OCI-LY7 (cell line): ENCODE data around the gene HMGCLL1. TPM values are rescaled to one million over a fixed set of nuclear protein-coding genes. Genes with fewer than 3 reads are reported as not detected.

Source experiments
- BruUV-seq: library from RNA; stranded (reverse); fragments of 400-500 nt; replicated peaks from 2 replicates; lab custom pipeline; 2021; lab: Mats Ljungman, UMichigan
- CTCF ChIA-PET: fragments of 300-600 bp; sonication (Branson Sonifier 250); formaldehyde crosslinking; loops from one replicate; lab custom pipeline; 2022; ENCODE audit warnings: antibody characterized with exemption; ENCODE audit not compliant: unreplicated experiment; lab: Charles Lee
- POLR2A ChIA-PET: fragments of 300-600 bp; sonication (Branson Sonifier 250); formaldehyde crosslinking; loops from one replicate; lab custom pipeline; 2022; ENCODE audit warnings: antibody characterized with exemption; lab: Charles Lee
- DNase-seq: peaks from one replicate; pipeline ENCODE4 v3.0.0-alpha.2; 2015; ENCODE audit warnings: low spot score
- H2AFZ ChIP-seq: fragments of 200-600 bp; sonication (generic), shearing (Covaris generic); 2 replicates; pipeline ENCODE4 v1.6.1; 2014; ENCODE audit warnings: mild to moderate bottlenecking, antibody characterized with exemption, low read length, moderate library complexity
- H3K27ac ChIP-seq: fragments of 200-600 bp; sonication (generic); 2 replicates; pipeline ENCODE4 v1.5.1; 2014; ENCODE audit warnings: mixed run types, low read depth, mild to moderate bottlenecking, moderate library complexity, low read length, inconsistent platforms; ENCODE audit not compliant: poor library complexity, severe bottlenecking
- H3K36me3 ChIP-seq: fragments of 200-600 bp; sonication (generic); 2 replicates; pipeline ENCODE4 v1.6.1; 2014; ENCODE audit warnings: mild to moderate bottlenecking, antibody characterized with exemption, low read length, moderate library complexity, mixed read lengths; ENCODE audit not compliant: insufficient read depth
- H3K4me1 ChIP-seq: fragments of 200-600 bp; sonication (generic); 2 replicates; pipeline ENCODE4 v1.5.1; 2014; ENCODE audit warnings: mild to moderate bottlenecking, low read length; ENCODE audit not compliant: insufficient read depth, poor library complexity, severe bottlenecking
- H3K4me2 ChIP-seq: fragments of 200-600 bp; sonication (generic); 2 replicates; pipeline ENCODE4 v1.6.1; 2014; ENCODE audit warnings: mild to moderate bottlenecking, low read length
- H3K4me3 ChIP-seq: fragments of 200-600 bp; sonication (generic); 2 replicates; pipeline ENCODE4 v1.5.1; 2014; ENCODE audit warnings: mild to moderate bottlenecking, low read depth, low read length; ENCODE audit not compliant: poor library complexity, severe bottlenecking
- H3K79me2 ChIP-seq: fragments of 200-600 bp; sonication (generic); 2 replicates; pipeline ENCODE4 v1.6.1; 2016; ENCODE audit warnings: low read depth, mild to moderate bottlenecking, low read length, moderate library complexity, mixed read lengths; ENCODE audit not compliant: insufficient read depth
- H3K9me2 ChIP-seq: fragments of 200-600 bp; sonication (generic); 2 replicates; pipeline ENCODE4 v1.6.1; 2016; ENCODE audit warnings: mild to moderate bottlenecking, low read length, mixed read lengths; ENCODE audit not compliant: insufficient read depth
- H3K9me3 ChIP-seq: fragments of 200-600 bp; sonication (generic); 2 replicates; pipeline ENCODE4 v1.6.1; 2014; ENCODE audit warnings: mild to moderate bottlenecking, mixed run types, low read length, mixed read lengths
- H4K20me1 ChIP-seq: fragments of 200-600 bp; sonication (generic); 2 replicates; pipeline ENCODE4 v1.6.1; 2014; ENCODE audit warnings: mild to moderate bottlenecking, antibody characterized with exemption, low read length, moderate library complexity, mixed read lengths; ENCODE audit not compliant: insufficient read depth
- EZH2phosphoT487 ChIP-seq: fragments of 200-600 bp; sonication (generic); IDR thresholded peaks from 2 replicates; pipeline ENCODE4 v1.6.1; 2018; ENCODE audit warnings: low read depth, borderline replicate concordance, mild to moderate bottlenecking, mixed run types, antibody characterized with exemption, low read length, moderate library complexity, mixed read lengths
- intact Hi-C: fragments of 100-400 bp; cut with micrococcal nuclease; formaldehyde crosslinking; loops from one replicate; pipeline ENCODE4 v1.10.0; 2022; ENCODE audit not compliant: unreplicated experiment
- total RNA-seq, 2 experiments: library from RNA; depleted of rRNA in 1 of 2; stranded (reverse); fragments of >200 nt in 1 of 2; shearing (Covaris generic) in 1 of 2; gene quantifications; 2 replicates each; pipeline ENCODE4 v1.2.3, GENCODE V29; 2014 to 2022
- TF ChIP-seq, protein P1 (sequence below): fragments of 200-600 bp; sonication (generic); conservative IDR thresholded peaks from 2 replicates; pipeline ENCODE4 v1.5.1; 2014; ENCODE audit warnings: mild to moderate bottlenecking, antibody characterized with exemption, low read length, moderate library complexity, mixed read lengths

Gene HMGCLL1
- total RNA-seq, 2 experiments from 2014 or later, result not detected

- H3K79me2 ChIP-seq, result no peaks in the 10 kb centered on the region
- H3K4me1 ChIP-seq, result no peaks in the 10 kb centered on the region
- H3K27ac ChIP-seq, result no peak overlapping the region
- ChIA-PET POLR2A (no interaction called here), CTCF (no interaction called here)
- no peaks in the 10 kb centered on the region for H4K20me1 ChIP-seq
- H2AFZ ChIP-seq, result no peak overlapping the region
- no peaks in the 10 kb centered on the region for H3K9me2 ChIP-seq
- H3K4me3 ChIP-seq, result no peak overlapping the region
- H3K4me2 ChIP-seq, result no peak overlapping the region
- no peak for TF ChIP-seq EZH2phosphoT487
- TF ChIP-seq, protein P1, sequence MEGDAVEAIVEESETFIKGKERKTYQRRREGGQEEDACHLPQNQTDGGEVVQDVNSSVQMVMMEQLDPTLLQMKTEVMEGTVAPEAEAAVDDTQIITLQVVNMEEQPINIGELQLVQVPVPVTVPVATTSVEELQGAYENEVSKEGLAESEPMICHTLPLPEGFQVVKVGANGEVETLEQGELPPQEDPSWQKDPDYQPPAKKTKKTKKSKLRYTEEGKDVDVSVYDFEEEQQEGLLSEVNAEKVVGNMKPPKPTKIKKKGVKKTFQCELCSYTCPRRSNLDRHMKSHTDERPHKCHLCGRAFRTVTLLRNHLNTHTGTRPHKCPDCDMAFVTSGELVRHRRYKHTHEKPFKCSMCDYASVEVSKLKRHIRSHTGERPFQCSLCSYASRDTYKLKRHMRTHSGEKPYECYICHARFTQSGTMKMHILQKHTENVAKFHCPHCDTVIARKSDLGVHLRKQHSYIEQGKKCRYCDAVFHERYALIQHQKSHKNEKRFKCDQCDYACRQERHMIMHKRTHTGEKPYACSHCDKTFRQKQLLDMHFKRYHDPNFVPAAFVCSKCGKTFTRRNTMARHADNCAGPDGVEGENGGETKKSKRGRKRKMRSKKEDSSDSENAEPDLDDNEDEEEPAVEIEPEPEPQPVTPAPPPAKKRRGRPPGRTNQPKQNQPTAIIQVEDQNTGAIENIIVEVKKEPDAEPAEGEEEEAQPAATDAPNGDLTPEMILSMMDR, result no peak
- DNase-seq, result no peak
- no peaks in the 10 kb centered on the region for H3K9me3 ChIP-seq
- no TSS peak for BruUV-seq
- intact Hi-C loops, result no loop called here
- H3K36me3 ChIP-seq, result no peaks in the 10 kb centered on the region
Measured at GRCh38 chr6:55543633-55544309, 35.2 kb downstream of the HMGCLL1 start.

DNA sequence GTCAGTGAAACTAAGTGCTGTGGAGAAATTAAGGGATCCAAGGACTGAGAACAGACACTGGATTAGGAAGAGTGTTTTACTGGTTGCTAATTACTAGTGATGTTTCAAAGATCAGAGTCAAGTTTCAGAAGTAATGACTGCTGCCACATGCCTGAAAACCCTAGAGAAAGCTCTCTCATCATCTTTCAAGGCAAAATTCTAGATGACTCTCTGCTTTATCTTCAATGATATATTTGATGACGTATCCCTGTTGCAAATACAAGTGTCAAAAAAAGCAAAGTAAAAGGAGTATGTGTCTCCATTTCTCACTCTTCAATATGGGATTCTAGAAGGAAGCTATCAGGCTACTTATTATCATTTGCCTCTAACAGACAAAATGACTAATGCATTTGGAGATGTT lies 38.0 kb downstream of the HMGCLL1 start:
- no peak overlapping the region for H3K27ac ChIP-seq
- H3K9me2 ChIP-seq, result no peaks in the 10 kb centered on the region
- no peak for DNase-seq
- H3K79me2 ChIP-seq, result no peaks in the 10 kb centered on the region
- TF ChIP-seq, protein P1, result no peak
- BruUV-seq, result no TSS peak
- no peak overlapping the region for H2AFZ ChIP-seq
- intact Hi-C loops, result no loop called here
- H3K4me2 ChIP-seq, result no peak overlapping the region
- no peaks in the 10 kb centered on the region for H3K36me3 ChIP-seq
- POLR2A ChIA-PET, result interaction anchor here (0.6 kb wide), 1 partner anchor 160 kb away, joined by 3 read pairs; no protein-coding TSS in a partner anchor
- H3K4me3 ChIP-seq, result no peak overlapping the region
- H4K20me1 ChIP-seq, result no peaks in the 10 kb centered on the region
- no peaks in the 10 kb centered on the region for H3K9me3 ChIP-seq
- no peaks in the 10 kb centered on the region for H3K4me1 ChIP-seq
- CTCF ChIA-PET, result no interaction called here

DNA sequence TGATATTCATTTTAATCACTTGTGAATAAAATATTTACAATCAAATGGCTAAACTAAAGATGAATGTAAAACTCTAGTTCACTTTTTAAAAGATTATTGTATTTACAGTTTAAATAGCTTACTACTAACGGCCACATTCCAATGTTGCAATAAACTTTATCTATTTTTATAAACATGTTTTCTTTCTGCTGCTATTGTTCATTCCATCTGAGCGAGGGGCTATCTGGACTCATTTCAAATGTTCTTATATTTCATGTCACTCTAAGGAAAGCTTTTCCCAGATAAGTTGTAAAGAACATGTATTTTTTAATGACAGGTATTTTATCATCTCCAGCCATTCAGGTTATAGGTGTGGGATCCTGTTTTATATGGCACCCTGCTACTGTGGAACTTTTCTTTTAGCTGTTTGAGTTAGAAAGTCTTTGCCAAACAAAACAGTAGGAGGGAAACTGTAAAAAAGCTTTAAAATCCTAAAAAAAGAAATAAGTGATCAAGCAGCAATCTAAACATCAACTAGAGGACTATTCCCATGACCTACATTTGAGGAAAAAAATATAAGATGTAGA lies 42.5 kb downstream of the HMGCLL1 start:
- no peak for DNase-seq
- H3K79me2 ChIP-seq, result no peaks in the 10 kb centered on the region
- H3K9me3 ChIP-seq, result no peaks in the 10 kb centered on the region
- H3K9me2 ChIP-seq, result no peaks in the 10 kb centered on the region
- H3K27ac ChIP-seq, result no peak overlapping the region
- H3K4me2 ChIP-seq, result no peak overlapping the region
- H4K20me1 ChIP-seq, result no peaks in the 10 kb centered on the region
- no peaks in the 10 kb centered on the region for H3K4me1 ChIP-seq
- no peak overlapping the region for H3K4me3 ChIP-seq
- no peak for TF ChIP-seq EZH2phosphoT487
- TF ChIP-seq, protein P1, result no peak
- no peak overlapping the region for H2AFZ ChIP-seq
- intact Hi-C loops, result no loop called here
- ChIA-PET POLR2A (interaction anchor here (0.5 to 1.0 kb wide), 2 partner anchors 10 to 425 kb away, joined by 3 read pairs; no protein-coding TSS in a partner anchor), CTCF (no interaction called here)
- H3K36me3 ChIP-seq, result no peaks in the 10 kb centered on the region
- no TSS peak for BruUV-seq
